Neural cell (in vitro differentiated cells): ENCODE results near the gene RUSC1.

Source experiments
- CTCF ChIP-seq: fragments of 450-650 bp; IDR thresholded peaks from 2 replicates; pipeline ENCODE4 v1.5.1; 2014; ENCODE audit warnings: antibody characterized with exemption, mild to moderate bottlenecking, moderate library complexity; ENCODE audit not compliant: poor library complexity, severe bottlenecking
- POLR2AphosphoS5 ChIP-seq: IDR thresholded peaks from 2 replicates; pipeline ENCODE4 v1.6.1; 2012

GRCh38 chr1:155318082-155318481 is 2.6 kb upstream of the RUSC1 start:
- TF ChIP-seq CTCF (no peak), POLR2AphosphoS5 (no peak)
